GM21825 (cell line): Measurements from ENCODE around the gene MTREX.

Source experiments
- ATAC-seq: cut with Tn5 transposase; IDR thresholded peaks from one replicate; pipeline ENCODE4 v1.9.1; 2021; ENCODE audit warnings: mild to moderate bottlenecking, moderate library complexity; ENCODE audit not compliant: unreplicated experiment

The MTREX gene

DNA sequence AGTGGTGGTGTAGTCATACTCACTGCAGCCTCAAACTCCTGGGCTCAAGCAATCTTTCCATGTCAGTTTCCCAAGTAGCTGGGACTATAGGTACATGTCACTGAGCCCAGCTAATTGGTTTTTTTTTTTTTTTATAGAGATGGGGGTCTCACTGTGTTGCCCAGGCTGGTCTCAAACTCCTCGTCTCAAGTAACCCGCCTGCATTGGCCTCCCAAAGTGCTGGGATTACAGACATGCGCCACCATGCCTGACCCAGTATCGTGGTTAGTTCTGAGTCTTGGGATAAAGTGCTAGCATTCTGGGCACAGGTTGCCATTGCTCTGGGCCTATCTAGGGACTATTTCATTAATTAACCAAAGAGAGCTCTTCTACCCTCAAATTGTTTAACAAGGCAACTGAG, 118.7 kb downstream of the MTREX start:
- ATAC-seq = no peak

DNA sequence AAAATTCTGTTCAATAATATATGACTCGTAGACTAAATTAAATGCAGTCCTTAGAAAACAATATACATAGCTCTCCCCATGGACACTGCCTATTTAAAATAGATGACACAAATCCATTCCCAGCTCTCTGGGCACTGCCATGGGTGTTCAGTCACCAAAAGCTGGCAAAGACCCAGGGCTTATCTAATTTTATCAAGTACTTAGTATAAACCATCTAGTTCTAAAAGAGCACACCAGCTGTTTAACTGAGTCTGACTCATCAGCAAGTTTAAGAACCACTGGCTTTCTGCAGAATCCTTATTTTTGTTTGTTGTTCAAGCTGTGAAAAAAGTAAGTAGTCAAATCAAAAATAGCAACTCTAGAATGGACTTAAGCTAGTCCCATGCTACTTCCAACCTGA, 119.4 kb downstream of the MTREX start:
- ATAC-seq = no peak

DNA sequence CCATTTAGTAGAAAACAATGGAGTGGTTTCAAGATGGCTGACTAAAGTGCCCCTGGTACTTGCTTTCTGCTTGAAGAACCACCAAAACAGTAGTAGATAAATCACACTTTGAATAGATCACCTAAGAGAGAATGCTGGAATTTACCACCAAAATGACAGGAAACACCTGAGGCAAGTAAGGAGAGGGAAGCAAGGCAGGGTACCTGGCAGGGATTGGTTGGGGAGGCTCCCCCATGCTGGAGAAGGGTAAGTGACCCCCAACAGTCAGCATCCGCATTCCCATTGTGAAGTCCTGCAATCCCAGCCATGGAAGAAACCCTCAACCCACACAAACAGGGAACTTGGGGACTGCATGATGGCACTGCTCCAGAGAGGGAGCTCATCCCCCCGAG, 121.4 kb downstream of the MTREX start:
- ATAC-seq = no peak

DNA sequence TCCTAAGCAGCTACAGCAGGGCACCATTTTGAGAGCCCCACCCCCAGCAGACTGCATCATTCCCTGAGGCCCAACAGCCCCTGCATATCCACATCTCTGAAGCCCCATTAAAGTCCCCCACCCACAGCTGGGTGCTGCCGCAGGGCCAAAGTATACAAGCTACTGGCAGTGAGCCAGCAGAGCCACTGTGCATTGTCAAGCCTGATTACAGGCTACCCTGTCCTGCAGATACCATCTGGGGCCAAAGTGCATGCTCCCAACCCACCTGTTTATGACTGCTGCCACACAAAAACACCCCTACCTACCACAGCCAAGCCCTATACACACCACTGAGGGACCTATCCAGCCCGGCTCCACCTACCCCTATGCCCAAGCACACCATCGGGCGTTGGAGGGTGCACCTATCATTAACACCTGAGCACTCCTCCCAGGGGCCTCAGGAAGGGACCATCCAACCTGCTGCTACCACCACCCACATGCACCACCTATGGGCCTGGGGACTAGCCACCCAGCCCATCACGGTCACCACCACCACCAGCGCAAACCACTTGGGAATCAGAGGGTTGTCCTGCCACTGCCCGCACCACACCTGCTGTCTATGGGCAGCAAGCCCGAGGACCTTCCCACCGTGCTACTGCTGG, 121.9 kb downstream of the MTREX start:
- ATAC-seq = no peak

DNA sequence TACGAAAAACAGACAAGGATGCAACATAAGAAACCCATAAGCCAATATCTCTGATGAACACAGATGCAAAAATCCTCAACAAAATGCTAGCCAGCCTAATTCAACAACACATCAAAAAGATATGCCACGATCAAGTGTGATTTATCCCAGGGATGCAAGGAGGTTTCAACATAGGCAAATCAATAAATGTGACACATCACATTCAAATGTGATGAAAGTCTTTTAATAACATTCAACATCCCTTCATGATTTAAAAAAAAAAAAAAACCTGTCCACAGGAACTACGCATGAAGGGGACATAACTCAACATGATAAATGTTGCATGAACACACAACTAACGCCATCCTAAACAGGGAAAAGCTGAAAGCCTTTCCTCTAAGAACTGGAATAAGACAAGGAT, 124.8 kb downstream of the MTREX start:
- ATAC-seq = no peak

DNA sequence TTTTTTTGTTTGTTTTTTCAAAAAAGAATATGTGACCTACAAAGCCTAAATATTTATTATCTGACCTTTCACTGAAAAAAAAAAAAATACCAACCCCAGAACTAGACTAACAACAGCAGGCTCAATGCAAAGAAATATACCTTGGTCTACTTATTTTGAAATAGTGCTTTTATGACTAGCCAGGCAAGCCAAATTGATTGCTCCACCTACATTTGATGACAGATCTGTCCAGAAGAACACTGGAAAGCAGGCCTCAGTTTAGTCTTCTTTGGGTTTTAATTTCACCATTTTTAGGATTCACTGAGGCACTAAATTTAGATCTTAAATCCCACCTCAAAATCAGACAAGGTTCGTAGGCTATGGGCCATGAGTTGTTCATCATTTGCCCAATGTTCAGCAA, 129.7 kb downstream of the MTREX start:
- ATAC-seq = no peak

DNA sequence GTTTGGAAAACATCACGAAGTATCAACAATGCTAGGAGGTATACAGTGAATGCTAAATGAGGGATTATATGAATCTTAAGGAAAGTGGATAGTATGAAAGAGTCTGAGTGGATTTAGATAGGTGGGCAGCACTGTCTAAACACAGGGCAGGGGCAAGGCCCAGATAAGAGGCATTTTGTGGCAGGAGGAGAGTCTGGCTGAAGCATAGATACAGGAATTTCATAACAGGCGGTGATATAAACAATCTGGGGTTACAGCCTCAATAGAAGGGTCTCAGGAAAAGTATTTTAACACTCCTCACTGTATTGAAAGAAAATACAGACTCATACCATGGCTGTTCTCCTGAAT, 130.0 kb downstream of the MTREX start:
- ATAC-seq = no peak

DNA sequence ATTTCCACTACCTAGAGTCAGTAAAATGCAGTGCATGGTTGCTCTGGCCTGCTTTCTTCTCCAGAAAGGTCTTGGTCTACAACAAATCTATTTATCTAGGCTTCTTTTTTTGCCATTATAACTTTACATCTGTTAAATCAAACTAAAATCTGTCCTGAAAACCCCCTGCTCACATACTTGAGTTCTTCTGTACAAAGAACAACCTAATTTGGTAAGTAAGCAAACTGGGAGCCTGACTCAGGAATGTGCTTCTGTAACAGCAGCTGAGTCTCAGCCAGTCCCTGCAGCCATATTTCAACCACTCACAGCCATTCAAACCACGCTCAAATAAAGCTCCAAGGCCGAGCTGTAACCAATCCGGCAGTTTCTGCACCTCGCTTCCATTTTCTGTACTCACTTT, 131.2 kb downstream of the MTREX start:
- no peak for ATAC-seq

DNA sequence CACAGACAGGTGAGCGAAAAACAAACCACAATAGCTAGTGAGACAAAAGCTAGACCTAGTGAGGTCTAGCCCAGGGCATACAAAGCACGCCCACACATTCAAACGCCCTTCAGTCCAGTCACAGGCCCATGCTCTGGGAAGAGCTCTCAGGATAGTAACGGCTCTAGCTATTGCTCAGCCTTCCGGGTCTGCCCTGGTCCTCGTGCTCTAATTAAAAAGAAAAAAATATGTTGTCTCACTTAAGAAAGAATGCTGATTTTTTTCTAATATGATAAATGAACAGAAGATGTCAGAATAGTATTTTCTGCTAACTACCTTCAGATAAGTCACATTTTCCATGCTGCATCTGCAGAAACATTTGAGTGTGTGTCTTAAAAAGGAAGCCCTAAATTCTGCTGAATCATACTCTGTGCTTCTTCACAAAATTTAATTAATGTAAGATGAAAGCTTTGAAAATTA, 132.4 kb downstream of the MTREX start:
- ATAC-seq = no peak

DNA sequence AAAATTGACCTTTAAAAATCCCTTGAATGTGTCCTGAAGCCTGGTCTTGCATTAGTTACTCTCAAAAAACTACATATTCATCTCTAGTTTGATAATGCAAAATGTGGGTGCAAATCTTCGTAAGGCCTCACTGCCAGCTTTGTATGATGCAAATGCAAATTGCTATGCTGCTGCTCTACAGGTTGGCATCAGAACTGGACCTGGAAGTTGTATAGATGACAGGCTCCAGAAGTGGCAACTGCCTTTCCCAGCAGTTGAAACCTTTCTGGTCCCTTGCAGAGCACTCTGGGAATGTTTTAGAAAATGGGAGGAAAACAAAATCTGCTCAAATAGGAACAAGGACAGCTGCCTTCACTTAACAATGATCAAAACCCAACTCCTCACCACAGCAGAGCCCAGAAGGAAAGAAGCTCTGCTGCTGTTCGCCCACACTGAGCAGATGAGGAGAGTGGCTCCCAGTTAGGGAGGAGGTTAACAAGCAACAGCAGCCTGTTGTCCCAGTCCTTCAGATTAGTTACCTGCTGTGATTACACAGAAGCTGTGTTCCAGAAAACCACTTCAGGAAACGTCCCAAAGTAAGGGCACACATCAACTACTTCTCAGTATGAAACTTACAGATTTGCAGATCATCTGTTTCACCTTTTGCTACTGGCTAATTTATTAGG, 133.4 kb downstream of the MTREX start:
- no peak for ATAC-seq

DNA sequence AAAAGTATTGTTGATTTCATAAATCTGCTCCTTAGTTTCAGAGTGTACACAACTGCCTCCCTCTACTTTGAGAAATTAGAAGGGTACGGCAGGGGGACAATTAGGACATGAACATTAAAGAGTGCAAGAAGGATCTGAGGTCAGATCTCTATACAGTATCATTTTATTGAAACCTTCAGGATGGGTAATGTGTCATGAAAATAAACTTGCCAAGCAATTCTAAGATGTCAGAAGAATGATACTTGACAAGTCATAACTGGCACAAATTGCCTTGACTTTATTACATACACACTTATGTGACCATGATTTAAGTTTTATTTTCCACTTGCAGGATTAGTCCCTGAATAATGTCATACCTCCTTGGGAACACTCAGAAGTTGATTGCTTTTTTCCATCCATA, 134.2 kb downstream of the MTREX start:
- no peak for ATAC-seq

DNA sequence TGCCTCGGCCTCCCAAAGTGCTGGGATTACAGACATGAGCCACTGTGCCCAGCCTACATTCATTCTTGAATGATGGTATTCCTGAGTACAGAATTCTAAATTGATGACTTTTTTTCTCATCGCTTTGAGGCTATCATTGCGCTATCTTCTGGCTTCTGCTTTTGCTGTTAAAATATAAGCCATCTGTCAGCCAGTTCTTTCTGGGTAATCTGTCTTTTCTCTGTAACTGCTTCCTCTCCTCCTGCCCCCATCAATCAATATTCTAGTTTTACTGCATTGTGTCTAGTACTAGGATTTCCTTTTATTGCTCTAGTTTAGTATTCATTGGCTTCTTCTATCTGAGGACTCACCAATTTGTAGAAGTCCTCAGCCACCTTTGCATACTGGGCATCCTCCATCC, 138.0 kb downstream of the MTREX start:
- ATAC-seq = no peak

DNA sequence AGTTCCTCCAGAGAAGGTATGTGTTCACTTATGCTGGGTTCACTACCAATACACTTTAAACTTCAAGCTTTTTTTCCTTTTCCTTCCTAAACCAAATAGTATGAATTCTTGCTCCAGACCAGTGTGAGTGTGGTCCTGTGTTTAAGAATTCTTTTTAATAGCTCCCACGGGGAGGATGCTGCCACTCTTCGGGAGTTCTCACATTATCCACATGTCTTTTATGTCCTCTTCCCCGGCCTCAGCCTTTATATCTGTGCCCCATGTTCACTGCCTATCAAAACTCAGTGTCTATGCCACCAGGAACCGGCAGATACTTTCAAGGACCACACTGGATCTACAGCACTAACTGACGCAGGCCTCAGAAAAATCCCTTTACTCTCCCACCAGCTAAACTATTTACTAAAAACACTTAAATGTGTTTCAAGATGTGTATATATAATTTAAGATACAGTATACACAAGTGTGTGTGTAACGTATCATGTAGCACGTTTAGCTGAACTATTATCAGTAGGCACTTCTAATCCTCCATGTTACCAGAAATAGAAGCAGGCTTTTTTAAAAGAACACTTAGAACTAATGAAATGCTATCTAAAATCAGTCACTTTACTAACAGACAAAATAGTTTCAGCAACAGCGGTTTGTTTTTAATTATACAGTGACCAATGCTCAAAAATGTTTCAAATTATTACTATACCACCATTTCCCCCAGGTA, 139.0 kb downstream of the MTREX start:
- no peak for ATAC-seq

DNA sequence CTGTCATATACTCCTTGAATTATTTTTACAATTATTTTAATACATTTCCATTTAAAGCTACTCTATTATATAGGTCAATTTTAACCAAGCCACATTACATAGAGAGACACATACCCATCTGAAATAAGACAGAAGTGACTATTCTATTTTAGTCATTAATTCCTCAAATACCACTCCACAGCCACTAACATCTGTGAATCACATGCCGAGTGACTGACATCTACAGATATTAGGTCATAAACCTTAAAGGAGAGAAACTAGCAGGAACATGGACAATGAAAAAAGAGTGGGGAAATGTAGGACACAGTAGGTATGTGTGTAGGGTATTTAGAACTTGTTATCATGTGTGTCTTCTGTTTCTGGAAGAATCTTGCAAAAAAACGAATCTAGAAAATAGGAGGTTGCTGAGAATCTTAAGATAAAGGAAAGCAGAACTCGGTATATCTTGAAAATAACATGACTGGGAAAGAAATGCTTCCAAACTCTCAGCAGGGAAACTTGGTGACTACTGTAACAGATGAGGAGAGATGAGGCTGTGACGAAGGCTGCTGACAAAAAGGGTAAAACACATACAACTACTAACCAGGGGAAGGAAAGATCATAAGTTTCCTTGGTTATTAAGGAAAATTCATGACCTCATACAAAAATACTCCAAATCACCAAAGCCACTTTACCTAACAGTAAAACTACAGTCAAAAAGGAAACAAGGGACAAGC, 142.4 kb downstream of the MTREX start:
- no peak for ATAC-seq

DNA sequence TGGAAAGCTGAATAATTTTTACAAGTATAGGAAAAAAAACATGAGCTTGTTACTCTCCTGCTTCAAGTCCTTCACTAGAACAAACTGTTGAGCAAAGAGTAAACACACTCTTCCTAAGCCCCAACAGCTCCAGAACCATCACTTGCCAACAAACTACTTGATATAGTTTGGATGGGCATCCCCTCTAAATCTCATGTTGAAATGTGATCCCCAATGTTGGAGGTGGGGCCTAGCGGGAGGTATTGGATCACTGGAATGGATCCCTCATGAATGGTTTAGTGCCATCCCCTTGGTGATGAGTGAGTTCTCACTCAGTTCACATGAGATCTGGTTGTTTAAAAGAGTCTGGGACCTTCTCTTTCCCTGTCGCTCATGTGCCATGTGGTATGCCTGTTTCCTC, 144.2 kb downstream of the MTREX start:
- ATAC-seq = no peak

DNA sequence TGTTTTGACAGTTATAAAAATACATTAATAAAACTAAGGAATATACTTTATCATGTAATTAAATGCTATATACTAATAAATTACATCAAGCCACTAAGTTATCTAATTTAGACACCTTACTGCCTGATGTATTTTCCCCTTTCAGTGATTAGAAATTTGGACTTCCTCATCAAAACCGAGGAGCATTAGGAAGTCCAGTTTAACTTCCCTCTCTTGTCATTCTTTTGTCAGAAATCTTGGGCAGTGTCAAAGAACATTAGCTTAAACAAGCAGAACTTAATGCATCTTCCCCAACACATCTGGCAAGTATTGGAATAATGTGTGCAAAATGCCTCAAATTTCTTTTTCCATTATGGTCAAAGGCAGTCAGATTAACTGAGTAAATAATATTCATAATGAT, 145.4 kb downstream of the MTREX start:
- ATAC-seq = no peak

DNA sequence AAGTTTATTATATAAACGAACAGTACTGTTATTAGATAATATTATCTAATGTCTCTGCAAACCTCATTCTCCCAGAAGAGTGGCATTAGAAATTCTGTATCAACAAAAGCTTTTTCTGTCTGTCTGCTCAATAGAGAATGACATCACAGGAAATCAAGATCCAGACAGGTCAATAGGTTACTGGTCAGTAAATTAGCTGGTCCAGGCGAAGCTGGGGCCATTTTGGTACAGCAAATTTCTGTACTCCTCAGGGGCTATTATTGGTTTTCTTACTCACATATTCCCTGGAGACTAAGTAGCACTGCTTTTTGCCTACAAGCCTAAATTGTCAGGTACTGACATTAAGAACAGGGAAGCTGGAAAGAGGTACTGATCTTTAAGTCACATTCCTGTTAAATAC, 146.5 kb downstream of the MTREX start:
- ATAC-seq = no peak

DNA sequence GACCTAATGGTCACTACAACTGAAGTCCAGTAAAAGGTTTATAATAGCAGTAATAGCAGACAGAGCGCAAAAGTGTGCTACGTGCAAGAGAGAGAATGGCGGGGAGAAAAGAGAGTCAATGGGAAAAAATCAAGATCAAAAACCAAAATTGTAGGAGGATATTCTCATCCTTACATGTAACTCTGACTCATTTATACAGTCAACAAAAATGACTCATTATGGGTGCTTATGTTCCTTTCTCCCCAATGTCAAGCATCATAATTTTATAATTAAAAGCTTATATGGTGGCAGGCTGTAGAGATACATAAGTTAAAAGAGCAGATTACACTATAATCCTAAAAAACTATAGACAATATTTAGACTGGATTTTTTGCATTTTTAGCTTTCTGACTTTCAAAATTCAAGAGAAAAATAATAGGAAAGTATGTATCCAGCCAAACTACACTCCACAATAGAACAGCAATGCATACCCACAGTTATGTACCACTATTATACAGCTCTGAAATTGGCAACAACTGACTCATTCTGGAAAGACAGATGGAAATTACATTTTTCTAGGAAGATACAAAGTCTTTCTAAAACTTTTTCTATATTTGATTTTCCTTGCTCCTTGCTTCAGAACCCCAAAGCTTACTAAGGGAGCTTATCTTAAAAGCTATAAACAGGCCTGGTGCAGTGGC, 148.6 kb downstream of the MTREX start:
- no peak for ATAC-seq

DNA sequence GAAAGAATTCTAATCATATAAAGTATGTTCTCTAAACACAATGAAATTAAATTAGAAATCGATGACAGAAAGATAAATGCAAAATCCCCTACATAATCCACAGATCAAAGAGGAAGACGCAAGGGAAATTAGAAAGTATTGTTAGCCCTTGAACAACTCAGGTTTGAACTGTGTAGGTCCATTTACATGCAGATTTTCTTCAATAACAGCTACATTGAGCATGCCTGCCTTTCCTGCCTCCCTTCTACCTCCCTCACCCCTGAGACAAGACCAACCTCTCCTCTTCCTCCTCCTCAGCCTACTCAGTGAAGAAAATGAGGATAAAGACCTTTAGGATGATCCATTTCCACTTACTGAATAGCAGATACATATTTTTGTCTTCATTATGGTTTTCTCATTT, 151.8 kb downstream of the MTREX start:
- ATAC-seq = no peak

DNA sequence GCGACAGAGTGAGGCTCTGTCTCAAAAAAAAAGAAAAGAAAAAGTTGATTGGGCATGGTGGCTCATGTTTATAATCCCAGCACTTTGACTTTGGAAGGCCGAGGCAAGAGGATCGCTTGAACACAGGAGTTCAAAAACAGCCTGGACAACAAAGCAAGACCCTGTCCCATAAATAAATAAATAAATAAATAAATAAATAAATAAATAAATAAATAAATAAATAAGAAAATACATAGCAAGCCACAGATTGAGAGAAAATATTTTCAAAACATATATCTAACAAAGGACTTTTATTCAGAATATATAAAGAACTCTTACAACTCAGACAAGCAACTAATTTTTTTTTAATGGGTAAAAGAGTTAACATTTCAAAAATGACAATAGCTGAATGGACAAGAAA, 155.8 kb downstream of the MTREX start:
- no peak for ATAC-seq

DNA sequence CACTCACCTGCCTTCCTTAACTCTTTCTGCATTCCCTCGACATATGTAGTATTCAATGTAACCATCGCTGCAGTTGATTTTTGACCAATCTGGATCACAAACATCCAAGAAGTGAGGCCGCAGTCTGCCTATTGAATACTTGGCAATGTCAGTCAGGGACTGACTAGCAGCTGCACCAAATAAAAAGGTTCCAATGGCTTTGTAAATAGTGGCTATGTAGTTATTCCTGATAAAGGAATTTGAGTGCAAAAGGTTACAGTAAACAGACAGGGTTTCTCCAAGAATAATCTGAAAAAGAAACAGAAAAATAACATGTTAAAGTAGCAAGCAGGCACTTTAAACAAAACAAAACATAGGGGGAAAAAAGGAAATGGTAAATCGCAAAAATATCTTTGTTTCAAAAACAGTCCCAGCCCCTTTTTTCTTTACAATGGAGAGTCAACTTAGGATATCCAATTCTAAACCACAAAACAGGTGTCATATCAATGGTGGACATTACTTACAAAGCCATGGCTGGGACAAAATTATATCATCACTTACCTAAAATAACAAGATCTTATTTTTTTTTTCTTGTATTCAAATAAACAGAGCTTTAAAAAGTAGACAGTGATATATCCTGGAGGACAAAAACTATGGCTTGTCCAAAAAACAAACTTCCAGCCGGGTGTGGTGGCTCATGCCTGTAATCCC, 160.2 kb downstream of the MTREX start:
- no peak for ATAC-seq
